ENCODE data around the gene HOXC10. TPM values are rescaled to one million over a fixed set of nuclear protein-coding genes. Genes with fewer than 3 reads are reported as not detected.
A peak's percentile ranks its signal among the peaks of the same experiment; 100 is the strongest.

The HOXC10 gene
- total and polyA plus RNA-seq, 2 donors (not counting 1 experiment from before 2014, with no cell fraction given): not detected

GRCh38 chr12:53999559-54000115 lies 14.7 kb downstream of the HOXC10 start:
- Mint-ChIP-seq H3K9me3 (ENCODE audit: insufficient read depth) (no peaks in the 10 kb centered on the region), H3K4me1 (peaks cover 28% of the 10 kb centered on the region), H3K27ac (peak overlapping the region; percentile 20), H3K27me3 (peaks cover 89% of the 10 kb centered on the region), H3K4me3 (peak overlapping the region; percentile 13)
- peak overlapping the region in 1 of 5 experiments; percentile 4 for H3K4me3 ChIP-seq (ENCODE audit: control extremely low read depth in 1 of 5, extremely low read depth in 1 of 5, insufficient read depth in 1 of 5, low read depth in 2 of 5, low read length in 4 of 5)
- POLR2A ChIA-PET: no interaction called here
- WGBS (ENCODE audit: insufficient coverage): 12% methylated on average over 22 of the region's 35 CpGs
- no peak for TF ChIP-seq CTCF (IDR thresholded peaks at IDR 0.05)
- TF ChIP-seq EZH2 (IDR thresholded peaks at IDR 0.05; ENCODE audit: borderline replicate concordance, insufficient read depth, low read depth, low read length, poor library complexity, severe bottlenecking): no peak
- no peaks in the 10 kb centered on the region for H4K20me1 ChIP-seq (ENCODE audit: control insufficient read depth, insufficient read depth, low read length, poor library complexity, severe bottlenecking)
- intact Hi-C loops (cut with micrococcal nuclease): loop anchor here (5.0 to 10.0 kb wide), 3 partner anchors 33 to 365 kb away; partner anchors contain the start of genes GPR84, HOXC12 and HOXC5
- H3K9ac ChIP-seq (ENCODE audit: low read length): no peak overlapping the region
- no peaks in the 10 kb centered on the region for H3K36me3 ChIP-seq (replicated peaks in 1 of 2; ENCODE audit: control extremely low read depth in 1 of 2, control insufficient read depth in 1 of 2, extremely low read depth in 1 of 2, insufficient read depth in 2 of 2, low read length in 1 of 2)
- DNase-seq: no peak
- no peak overlapping the region for H3K27ac ChIP-seq (ENCODE audit: low read length in 2 of 2)
- ATAC-seq (ENCODE audit: low read depth): no peak
- peaks cover 0 to 66% (median 0%) of the 10 kb centered on the region in 3 donors for H3K9me3 ChIP-seq (ENCODE audit: control extremely low read depth in 1 of 3, control insufficient read depth in 2 of 3, insufficient read depth in 1 of 3, low read length in 2 of 3)
- no peak overlapping the region for H2AFZ ChIP-seq (ENCODE audit: insufficient read depth, low read depth, low read length, poor library complexity, severe bottlenecking)
- H3K27me3 ChIP-seq (replicated peaks in 1 of 4; ENCODE audit: control extremely low read depth in 1 of 4, control insufficient read depth in 3 of 4, insufficient read depth in 4 of 4, low read length in 3 of 4): peaks cover 0 to 99% (median 85%) of the 10 kb centered on the region in 4 experiments
- peak overlapping the region; percentile 29 for H3K4me2 ChIP-seq (replicated peaks; ENCODE audit: low read depth, low read length, poor library complexity, severe bottlenecking)
- peaks cover 34 to 65% of the 10 kb centered on the region in 2 donors for H3K4me1 ChIP-seq (ENCODE audit: control insufficient read depth in 2 of 2, insufficient read depth in 2 of 2, low read length in 2 of 2)
- CTCF ChIA-PET: interaction anchor here (0.9 to 5.0 kb wide), 5 partner anchors 15 to 208 kb away, joined by 3 to 20 read pairs (median 5); partner anchors contain the start of gene HOXC10
- no peaks in the 10 kb centered on the region for H3K79me2 ChIP-seq (ENCODE audit: control insufficient read depth, insufficient read depth, low read length)
